ENCODE results near the gene GPR108.

Gene GPR108

GRCh38 chr19:6682607-6683128, 54.7 kb downstream of the GPR108 start:
- POLR2A ChIA-PET = no interaction called here
- TF ChIP-seq ZNF350 (tag by site-specific recombination; IDR thresholded peaks at IDR 0.05) (no peak), SCRT2 (tag by site-specific recombination; IDR thresholded peaks at IDR 0.05) (no peak), ZNF324 (tag by site-specific recombination; IDR thresholded peaks at IDR 0.05) (no peak), ZNF843 (tag by site-specific recombination; IDR thresholded peaks at IDR 0.05) (no peak), ZBTB11 (tag by site-specific recombination; conservative IDR thresholded peaks at IDR 0.05; ENCODE audit: low read depth) (no peak), BCL6B (tag by site-specific recombination; IDR thresholded peaks at IDR 0.05) (no peak), ZNF394 (tag by site-specific recombination; IDR thresholded peaks at IDR 0.05; ENCODE audit: borderline replicate concordance) (no peak), ZNF423 (tag by site-specific recombination; IDR thresholded peaks at IDR 0.05) (no peak), ZNF777 (tag by site-specific recombination; IDR thresholded peaks at IDR 0.05; ENCODE audit: borderline replicate concordance) (no peak), ZNF558 (tag by site-specific recombination; IDR thresholded peaks at IDR 0.05) (no peak), MZF1 (tag by site-specific recombination; IDR thresholded peaks at IDR 0.05; ENCODE audit: borderline replicate concordance) (no peak), ZNF112 (tag by site-specific recombination; IDR thresholded peaks at IDR 0.05) (no peak), ZNF624 (tag by site-specific recombination; IDR thresholded peaks at IDR 0.05) (no peak), ZNF133 (tag by site-specific recombination; IDR thresholded peaks at IDR 0.05) (no peak), ZNF664 (tag by site-specific recombination; IDR thresholded peaks at IDR 0.05) (no peak), ZNF473 (tag by site-specific recombination; IDR thresholded peaks at IDR 0.05) (no peak)
- TF ChIP-seq, protein P1, sequence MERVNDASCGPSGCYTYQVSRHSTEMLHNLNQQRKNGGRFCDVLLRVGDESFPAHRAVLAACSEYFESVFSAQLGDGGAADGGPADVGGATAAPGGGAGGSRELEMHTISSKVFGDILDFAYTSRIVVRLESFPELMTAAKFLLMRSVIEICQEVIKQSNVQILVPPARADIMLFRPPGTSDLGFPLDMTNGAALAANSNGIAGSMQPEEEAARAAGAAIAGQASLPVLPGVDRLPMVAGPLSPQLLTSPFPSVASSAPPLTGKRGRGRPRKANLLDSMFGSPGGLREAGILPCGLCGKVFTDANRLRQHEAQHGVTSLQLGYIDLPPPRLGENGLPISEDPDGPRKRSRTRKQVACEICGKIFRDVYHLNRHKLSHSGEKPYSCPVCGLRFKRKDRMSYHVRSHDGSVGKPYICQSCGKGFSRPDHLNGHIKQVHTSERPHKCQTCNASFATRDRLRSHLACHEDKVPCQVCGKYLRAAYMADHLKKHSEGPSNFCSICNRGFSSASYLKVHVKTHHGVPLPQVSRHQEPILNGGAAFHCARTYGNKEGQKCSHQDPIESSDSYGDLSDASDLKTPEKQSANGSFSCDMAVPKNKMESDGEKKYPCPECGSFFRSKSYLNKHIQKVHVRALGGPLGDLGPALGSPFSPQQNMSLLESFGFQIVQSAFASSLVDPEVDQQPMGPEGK (tag by site-specific recombination; IDR thresholded peaks at IDR 0.05) = no peak
- TF ChIP-seq, protein P2, sequence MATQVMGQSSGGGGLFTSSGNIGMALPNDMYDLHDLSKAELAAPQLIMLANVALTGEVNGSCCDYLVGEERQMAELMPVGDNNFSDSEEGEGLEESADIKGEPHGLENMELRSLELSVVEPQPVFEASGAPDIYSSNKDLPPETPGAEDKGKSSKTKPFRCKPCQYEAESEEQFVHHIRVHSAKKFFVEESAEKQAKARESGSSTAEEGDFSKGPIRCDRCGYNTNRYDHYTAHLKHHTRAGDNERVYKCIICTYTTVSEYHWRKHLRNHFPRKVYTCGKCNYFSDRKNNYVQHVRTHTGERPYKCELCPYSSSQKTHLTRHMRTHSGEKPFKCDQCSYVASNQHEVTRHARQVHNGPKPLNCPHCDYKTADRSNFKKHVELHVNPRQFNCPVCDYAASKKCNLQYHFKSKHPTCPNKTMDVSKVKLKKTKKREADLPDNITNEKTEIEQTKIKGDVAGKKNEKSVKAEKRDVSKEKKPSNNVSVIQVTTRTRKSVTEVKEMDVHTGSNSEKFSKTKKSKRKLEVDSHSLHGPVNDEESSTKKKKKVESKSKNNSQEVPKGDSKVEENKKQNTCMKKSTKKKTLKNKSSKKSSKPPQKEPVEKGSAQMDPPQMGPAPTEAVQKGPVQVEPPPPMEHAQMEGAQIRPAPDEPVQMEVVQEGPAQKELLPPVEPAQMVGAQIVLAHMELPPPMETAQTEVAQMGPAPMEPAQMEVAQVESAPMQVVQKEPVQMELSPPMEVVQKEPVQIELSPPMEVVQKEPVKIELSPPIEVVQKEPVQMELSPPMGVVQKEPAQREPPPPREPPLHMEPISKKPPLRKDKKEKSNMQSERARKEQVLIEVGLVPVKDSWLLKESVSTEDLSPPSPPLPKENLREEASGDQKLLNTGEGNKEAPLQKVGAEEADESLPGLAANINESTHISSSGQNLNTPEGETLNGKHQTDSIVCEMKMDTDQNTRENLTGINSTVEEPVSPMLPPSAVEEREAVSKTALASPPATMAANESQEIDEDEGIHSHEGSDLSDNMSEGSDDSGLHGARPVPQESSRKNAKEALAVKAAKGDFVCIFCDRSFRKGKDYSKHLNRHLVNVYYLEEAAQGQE (tag by site-specific recombination; IDR thresholded peaks at IDR 0.05) = no peak
- TF ChIP-seq, protein P3, sequence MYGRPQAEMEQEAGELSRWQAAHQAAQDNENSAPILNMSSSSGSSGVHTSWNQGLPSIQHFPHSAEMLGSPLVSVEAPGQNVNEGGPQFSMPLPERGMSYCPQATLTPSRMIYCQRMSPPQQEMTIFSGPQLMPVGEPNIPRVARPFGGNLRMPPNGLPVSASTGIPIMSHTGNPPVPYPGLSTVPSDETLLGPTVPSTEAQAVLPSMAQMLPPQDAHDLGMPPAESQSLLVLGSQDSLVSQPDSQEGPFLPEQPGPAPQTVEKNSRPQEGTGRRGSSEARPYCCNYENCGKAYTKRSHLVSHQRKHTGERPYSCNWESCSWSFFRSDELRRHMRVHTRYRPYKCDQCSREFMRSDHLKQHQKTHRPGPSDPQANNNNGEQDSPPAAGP (tag by site-specific recombination; IDR thresholded peaks at IDR 0.05) = no peak
- TF ChIP-seq, protein P4, sequence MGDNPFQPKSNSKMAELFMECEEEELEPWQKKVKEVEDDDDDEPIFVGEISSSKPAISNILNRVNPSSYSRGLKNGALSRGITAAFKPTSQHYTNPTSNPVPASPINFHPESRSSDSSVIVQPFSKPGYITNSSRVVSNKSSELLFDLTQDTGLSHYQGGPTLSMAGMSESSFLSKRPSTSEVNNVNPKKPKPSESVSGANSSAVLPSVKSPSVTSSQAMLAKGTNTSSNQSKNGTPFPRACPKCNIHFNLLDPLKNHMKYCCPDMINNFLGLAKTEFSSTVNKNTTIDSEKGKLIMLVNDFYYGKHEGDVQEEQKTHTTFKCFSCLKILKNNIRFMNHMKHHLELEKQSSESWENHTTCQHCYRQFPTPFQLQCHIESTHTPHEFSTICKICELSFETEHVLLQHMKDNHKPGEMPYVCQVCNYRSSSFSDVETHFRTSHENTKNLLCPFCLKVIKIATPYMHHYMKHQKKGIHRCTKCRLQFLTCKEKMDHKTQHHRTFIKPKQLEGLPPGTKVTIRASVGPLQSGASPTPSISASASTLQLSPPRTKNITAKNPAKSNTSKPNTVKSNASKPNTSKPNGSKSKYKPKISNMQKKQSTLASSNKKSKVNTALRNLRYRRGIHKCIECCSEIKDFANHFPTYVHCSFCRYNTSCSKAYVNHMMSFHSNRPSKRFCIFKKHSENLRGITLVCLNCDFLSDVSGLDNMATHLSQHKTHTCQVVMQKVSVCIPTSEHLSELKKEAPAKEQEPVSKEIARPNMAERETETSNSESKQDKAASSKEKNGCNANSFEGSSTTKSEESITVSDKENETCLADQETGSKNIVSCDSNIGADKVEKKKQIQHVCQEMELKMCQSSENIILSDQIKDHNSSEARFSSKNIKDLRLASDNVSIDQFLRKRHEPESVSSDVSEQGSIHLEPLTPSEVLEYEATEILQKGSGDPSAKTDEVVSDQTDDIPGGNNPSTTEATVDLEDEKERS (tag by site-specific recombination; IDR thresholded peaks at IDR 0.05) = no peak
- CTCF ChIA-PET = interaction anchor here (0.7 kb wide), 1 partner anchor 180 kb away, joined by 3 read pairs; no protein-coding TSS in a partner anchor

More at GRCh38 chr19:6682607-6683128, 54.7 kb downstream of the GPR108 start:
- Histone ChIP-seq H3K36me3 (ENCODE audit: control insufficient read depth in 2 of 2, insufficient read depth in 1 of 2, low read length in 2 of 2) (no peaks in the 10 kb centered on the region), H3K27ac (ENCODE audit: extremely low read depth, low read depth, low read length) (no peak overlapping the region), H3K9me3 (ENCODE audit: control insufficient read depth, insufficient read depth, low read depth, low read length) (no peaks in the 10 kb centered on the region), H3K4me3 (ENCODE audit: low read depth, low read length) (no peak overlapping the region), H3K4me1 (ENCODE audit: control insufficient read depth, insufficient read depth, low read length) (no peaks in the 10 kb centered on the region)

Data from HEK293 (cell line).